Stomach (tissue), 9 donors: ENCODE data around the gene LSAMP. TPM values are rescaled to one million over a fixed set of nuclear protein-coding genes. Genes with fewer than 3 reads are reported as not detected.
"Not testable (repeated sequence)": the region's sequence is repeated elsewhere in the genome, so short reads cannot be mapped to it uniquely, and the experiment has no call there.

Source experiments
- DNase-seq, 2 donors: peaks; one replicate each; pipeline versions ENCODE4 v3.0.0 to v3.0.0-alpha.2; 2013 to 2019
- H3K27ac ChIP-seq, 5 donors: fragments of 200-600 bp in 4 of 5; sonication (generic) in 4 of 5; one replicate each; pipeline ENCODE4 v1.5.1; 2013 to 2019; ENCODE audit warnings: mild to moderate bottlenecking in 1 of 5, moderate library complexity in 1 of 5
- H3K27me3 ChIP-seq, 3 donors: fragments of 200-600 bp; sonication (generic); one replicate each; pipeline ENCODE4 v1.5.1; 2017 to 2019; ENCODE audit warnings: mixed run types in 1 of 3
- H3K36me3 ChIP-seq, 4 donors: fragments of 200-600 bp; sonication (generic); 1 replicate in 3 of 4; 2 replicates in 1 of 4; pipeline ENCODE4 v1.5.1; 2016 to 2019
- H3K4me1 ChIP-seq, 4 donors: fragments of 200-600 bp; sonication (generic); one replicate each; pipeline ENCODE4 v1.5.1; 2016 to 2019
- H3K4me3 ChIP-seq, 4 donors: fragments of 200-600 bp; sonication (generic) in 3 of 4; one replicate each; pipeline ENCODE4 v1.5.1; 2016 to 2019; ENCODE audit warnings: mild to moderate bottlenecking in 1 of 4
- H3K9me3 ChIP-seq, 4 donors: fragments of 200-600 bp; sonication (generic); one replicate each; pipeline ENCODE4 v1.5.1; 2016 to 2019
- CTCF ChIP-seq, 7 experiments: fragments of 450-650 bp in 4 of 7; fragments of 200-600 bp in 3 of 7; sonication (generic) in 3 of 7; IDR thresholded peaks; one replicate each; pipeline ENCODE4 v1.5.1; 2016 to 2019; ENCODE audit warnings: antibody characterized with exemption in 7 of 7, control low read depth in 2 of 7, mild to moderate bottlenecking in 1 of 7
- EP300 ChIP-seq: sonication (generic); formaldehyde crosslinking; IDR thresholded peaks from one replicate; pipeline ENCODE4 v1.6.1; 2017; ENCODE audit warnings: antibody characterized with exemption
- POLR2A ChIP-seq, 4 donors: fragments of 450-650 bp; IDR thresholded peaks; one replicate each; pipeline ENCODE4 v1.6.1; 2016; ENCODE audit warnings: antibody characterized with exemption in 4 of 4, control low read depth in 2 of 4, mild to moderate bottlenecking in 1 of 4, moderate library complexity in 1 of 4
- POLR2AphosphoS5 ChIP-seq, 3 donors: sonication (generic); formaldehyde crosslinking; IDR thresholded peaks; one replicate each; pipeline ENCODE4 v1.6.1; 2016; ENCODE audit warnings: antibody characterized with exemption in 3 of 3
- WGBS, 5 donors: extraction: QIAGEN DNeasy Blood & Tissue Kit in 3 of 5; methylation state at CpG; one replicate each; pipeline versions ENCODE4 v1.1.5 to v1.1.7; 2013 to 2018; 5-methylcytosine and 5-hydroxymethylcytosine counted together
- intact Hi-C: fragments of 100-400 bp; cut with DNase I; formaldehyde crosslinking; loops from one replicate; pipeline ENCODE4 v1.15.1; 2023; ENCODE audit warnings: low total_unique reads
- polyA plus RNA-seq, 3 donors: library from polyadenylated mRNA; stranded (reverse); fragments of 200-250 nt; gene quantifications; one replicate each; pipeline ENCODE4 v1.2.3, GENCODE V29; 2013
- total RNA-seq, 5 donors: library from RNA; depleted of rRNA; stranded (reverse); fragments of >200 nt; gene quantifications; one replicate each; pipeline versions ENCODE4 v1.1.0 to v1.2.3, GENCODE V29; 2014 to 2016
- donor health status: healthy with polysubstance abuse.
- donor health status: Bipolar disorder and iron deficiency.
- donor health status: healthy.

LSAMP gene
- total and polyA plus RNA-seq, 8 donors, result 1.1 to 20.7 (median 1.7) TPM

- TF ChIP-seq CTCF (IDR thresholded peaks at IDR 0.05) (peak in 1 of 7 experiments; percentile 31), EP300 (no peak)
- intact Hi-C loops, result no loop called here
- Histone ChIP-seq H3K4me1 (peaks cover 0 to 18% (median 12%) of the 10 kb centered on the region in 4 donors), H3K36me3 (no peaks in the 10 kb centered on the region), H3K9me3 (no peaks in the 10 kb centered on the region), H3K4me3 (peak overlapping the region; percentile 66 to 72 (median 68)), H3K27me3 (no peaks in the 10 kb centered on the region), H3K27ac (peak overlapping the region; percentile 87 to 97 (median 95))
- DNase-seq, result peak in 1 of 2 donors; percentile 66
- WGBS, 5 donors, result 4 to 8% (median 6%) methylated on average over 11 of the region's 11 CpGs
These were observed 660.3 kb downstream of the LSAMP start for GRCh38 chr3:115784739-115785536.

GRCh38 chr3:115783938-115784738 lies 661.1 kb downstream of the LSAMP start:
- H3K9me3 ChIP-seq, result no peaks in the 10 kb centered on the region
- H3K4me1 ChIP-seq, result peaks cover 0 to 18% (median 12%) of the 10 kb centered on the region in 4 donors
- WGBS, 5 donors, result 0 to 1% (median 0%) methylated on average over 37 to 81 of the region's 81 CpGs
- peak overlapping the region; percentile 66 to 72 (median 68) for H3K4me3 ChIP-seq
- peak overlapping the region; percentile 87 to 97 (median 95) for H3K27ac ChIP-seq
- DNase-seq, result peak; percentile 85 to 98
- H3K27me3 ChIP-seq, result no peaks in the 10 kb centered on the region
- TF ChIP-seq POLR2A (IDR thresholded peaks at IDR 0.05) (no peak), CTCF (IDR thresholded peaks at IDR 0.05) (peak in 6 of 7 experiments; percentile 63 to 100 (median 98)), POLR2AphosphoS5 (IDR thresholded peaks at IDR 0.05) (peak in 2 of 3 donors; percentile 78 to 89)
- intact Hi-C loops, result no loop called here
- no peaks in the 10 kb centered on the region for H3K36me3 ChIP-seq

GRCh38 chr3:115783426-115783825 lies 661.9 kb downstream of the LSAMP start:
- WGBS, 5 donors, result 67 to 75% (median 68%) methylated on average over 13 of the region's 13 CpGs
- DNase-seq, H3K36me3 ChIP-seq, intact Hi-C loops, H3K9me3 ChIP-seq, H3K27me3 ChIP-seq: not testable (repeated sequence)
- H3K4me3 ChIP-seq, result peak overlapping the region; percentile 66 to 72 (median 68)
- peaks cover 0 to 18% (median 12%) of the 10 kb centered on the region in 4 donors for H3K4me1 ChIP-seq
- peak overlapping the region in 4 of 5 donors; percentile 87 to 97 (median 94) for H3K27ac ChIP-seq

GRCh38 chr3:115779011-115779410 lies 666.3 kb downstream of the LSAMP start:
- no peak for DNase-seq
- H3K27me3 ChIP-seq, result no peaks in the 10 kb centered on the region
- H3K4me3 ChIP-seq, result no peak overlapping the region
- peaks cover 0 to 8% (median 7%) of the 10 kb centered on the region in 4 donors for H3K4me1 ChIP-seq
- no peaks in the 10 kb centered on the region for H3K36me3 ChIP-seq
- no peak for TF ChIP-seq POLR2A (IDR thresholded peaks at IDR 0.05)
- TF ChIP-seq POLR2AphosphoS5 (IDR thresholded peaks at IDR 0.05), result no peak
- no peak for TF ChIP-seq CTCF (IDR thresholded peaks at IDR 0.05)
- TF ChIP-seq EP300, result no peak
- WGBS, 5 donors, result 71 to 85% (median 81%) methylated on average over 2 of the region's 2 CpGs
- H3K27ac ChIP-seq, result no peak overlapping the region
- no peaks in the 10 kb centered on the region for H3K9me3 ChIP-seq
- intact Hi-C loops, result no loop called here
